ENCODE data around the gene RPRML.
"Not testable (repeated sequence)": the region's sequence is repeated elsewhere in the genome, so short reads cannot be mapped to it uniquely, and the experiment has no call there.

RPRML gene

GRCh38 chr17:46975287-46975686 is 3.8 kb downstream of the RPRML start:
- DNase-seq, result no peak

GRCh38 chr17:46974086-46974485 is 5.0 kb downstream of the RPRML start:
- DNase-seq, result no peak

DNA sequence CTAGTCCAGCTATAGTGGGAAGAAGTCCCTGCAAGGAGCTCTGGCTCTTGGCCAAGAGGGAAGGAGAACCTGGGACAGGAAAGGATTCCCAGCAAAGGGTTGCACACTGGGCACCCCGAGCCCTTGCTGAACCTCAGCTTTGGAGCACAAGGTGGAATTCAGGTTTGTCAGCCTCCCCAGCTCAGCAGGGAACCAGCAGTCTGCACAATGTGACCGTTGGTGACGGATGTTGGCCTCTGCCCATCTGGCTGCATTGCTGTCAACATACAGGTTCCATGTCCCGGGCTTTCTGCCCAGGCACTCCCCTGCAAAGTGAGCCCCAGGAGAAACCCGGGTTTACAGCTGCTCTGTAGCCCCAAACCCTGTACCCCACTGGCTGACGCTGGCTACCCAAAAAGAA is 6.7 kb downstream of the RPRML start:
- no peak for DNase-seq

DNA sequence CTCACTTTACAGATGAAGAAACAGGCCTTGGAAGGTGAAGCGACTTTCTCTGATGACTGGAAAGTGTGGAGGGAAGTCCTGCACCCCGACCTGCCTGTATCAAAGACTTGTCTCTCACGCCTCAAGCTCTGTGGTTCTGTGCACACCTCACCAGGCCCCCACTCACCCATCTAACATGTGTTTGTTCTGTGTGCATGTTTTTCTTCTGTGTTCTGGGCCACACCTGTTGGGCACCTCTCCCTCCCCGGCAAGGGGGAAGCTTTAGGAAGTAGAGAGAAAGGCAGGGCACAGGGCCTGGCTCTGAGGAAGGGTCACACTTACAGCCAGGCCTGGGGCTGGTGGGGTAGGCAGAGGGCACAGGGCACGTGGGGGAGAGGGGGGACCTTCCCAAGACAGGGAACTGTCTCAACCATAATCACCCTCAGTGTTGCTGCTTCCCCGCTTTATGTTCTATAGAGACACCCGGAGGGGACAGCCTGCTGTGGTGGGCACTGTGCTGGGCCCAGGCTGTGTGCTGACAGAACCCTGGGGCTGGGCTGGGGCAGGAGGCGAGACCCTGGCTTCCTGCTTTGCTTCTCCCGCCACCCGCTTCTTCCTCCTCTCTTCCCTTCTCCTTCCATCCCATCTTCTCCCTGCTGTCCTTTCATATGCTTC is 7.3 kb downstream of the RPRML start:
- no peak for DNase-seq

- no peak for DNase-seq
These were observed 10.2 kb downstream of the RPRML start for GRCh38 chr17:46968896-46969295.

GRCh38 chr17:46968224-46968834 is 10.7 kb downstream of the RPRML start:
- no peak for DNase-seq

DNA sequence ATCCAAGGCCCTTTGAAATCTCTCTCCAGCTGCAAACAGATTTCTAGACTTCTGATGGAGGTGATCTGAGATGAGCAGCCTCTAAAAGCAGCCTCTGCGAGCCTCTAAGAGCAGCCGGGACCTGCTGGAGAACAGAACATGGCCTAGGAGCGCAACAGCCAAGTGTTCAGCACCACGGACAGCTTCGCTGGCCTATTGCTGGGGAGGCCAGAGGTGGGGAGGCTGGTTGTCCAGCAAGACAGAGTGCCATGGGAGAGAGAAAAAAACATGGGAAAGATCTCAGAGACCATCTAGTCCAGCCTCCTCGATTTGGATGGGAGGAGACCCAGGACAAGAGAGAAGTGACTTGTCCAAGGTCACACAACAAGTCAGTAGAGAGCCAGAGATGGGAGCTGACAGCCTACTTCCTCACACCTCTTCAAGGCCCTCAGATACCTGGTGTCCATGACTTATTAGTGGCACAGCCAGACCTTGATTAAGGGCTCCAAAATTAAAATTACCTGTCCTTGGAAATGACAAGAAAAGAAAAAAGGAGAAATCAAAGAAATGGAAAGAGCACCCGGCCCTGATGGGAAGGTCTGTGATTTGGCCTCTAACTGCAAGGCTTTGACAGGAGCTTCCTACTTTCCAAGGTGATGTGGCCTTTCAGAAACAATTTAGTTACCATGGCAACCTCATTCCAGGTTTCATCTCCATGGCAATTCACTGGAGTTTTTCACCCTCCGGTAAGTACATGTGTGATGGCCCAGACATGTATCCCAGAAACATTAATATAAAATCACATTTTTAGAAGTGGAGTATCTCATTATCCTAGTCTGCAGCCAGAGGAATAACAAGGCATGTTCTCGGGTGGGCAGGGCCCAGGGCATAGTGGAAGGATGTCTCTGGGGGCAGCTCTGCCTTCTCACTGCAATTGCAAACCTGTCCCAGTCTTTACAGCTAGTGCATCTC is 14.5 kb downstream of the RPRML start:
- no peak for DNase-seq

DNA sequence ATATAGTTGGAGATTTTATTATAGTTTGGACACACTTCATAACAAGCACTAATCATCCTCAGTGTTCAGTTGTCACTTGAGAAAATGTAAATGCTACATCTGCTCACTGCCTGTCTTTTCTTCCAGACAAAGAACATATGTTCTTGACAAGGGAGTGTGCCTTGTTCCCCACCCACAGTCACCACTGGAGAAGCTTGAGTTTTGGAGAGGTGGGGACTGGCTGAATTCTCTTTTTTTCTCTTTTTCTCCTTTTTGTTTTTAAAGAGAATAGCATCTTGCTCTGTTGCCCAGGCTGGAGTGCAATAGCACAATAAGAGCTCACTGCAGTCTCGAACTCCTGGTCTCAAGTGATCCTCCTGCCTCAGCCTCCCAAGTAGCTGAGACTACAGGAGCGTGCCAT is 15.5 kb downstream of the RPRML start:
- no peak for DNase-seq

GRCh38 chr17:46962374-46962790 is 16.7 kb downstream of the RPRML start:
- DNase-seq, result no peak

DNA sequence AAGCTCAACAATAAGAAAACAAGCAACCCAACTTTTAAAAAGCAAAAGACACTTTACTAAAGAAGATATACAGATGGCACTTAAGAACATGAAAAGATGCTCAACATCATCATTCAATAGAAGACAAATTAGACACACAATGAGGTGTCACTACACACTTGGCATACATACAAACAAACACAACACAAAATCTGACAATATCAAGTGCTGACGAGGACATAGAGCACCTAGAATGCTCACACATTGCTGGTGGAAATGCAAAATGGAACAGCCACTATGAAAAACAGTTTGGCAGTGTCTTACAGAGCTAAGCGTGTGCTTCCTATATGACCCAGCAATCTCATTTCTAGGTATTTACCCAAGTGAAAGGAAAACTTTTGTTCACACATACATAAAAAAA is 18.9 kb downstream of the RPRML start:
- no peak for DNase-seq

DNA sequence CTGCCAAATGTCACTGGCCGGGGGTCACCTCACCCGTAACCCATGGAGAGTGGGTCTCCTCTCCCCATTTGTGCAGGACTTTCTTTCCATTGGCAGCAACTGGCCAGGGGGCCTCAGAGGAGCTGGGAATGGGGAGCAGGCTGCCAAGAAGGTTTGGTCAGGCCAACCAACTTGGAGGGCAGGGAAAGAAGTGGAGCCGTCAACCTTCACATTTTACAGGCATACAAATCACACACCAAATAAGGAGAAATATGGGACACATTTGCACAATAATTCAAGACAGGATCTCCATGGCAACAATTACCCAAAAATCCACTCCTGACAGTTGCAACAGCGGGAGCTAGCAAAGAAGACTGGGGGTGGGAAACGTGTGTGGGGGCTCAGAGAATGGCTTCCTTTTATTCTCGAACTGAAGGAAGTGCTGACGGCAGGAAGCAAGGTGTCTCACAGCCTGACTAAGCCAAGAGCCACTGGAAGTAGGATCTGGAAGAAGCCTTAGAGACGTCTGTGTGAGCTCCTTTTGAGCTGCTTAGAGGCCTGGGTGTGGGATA is 20.9 kb downstream of the RPRML start:
- no peak for DNase-seq

- DNase-seq, result not testable (repeated sequence)
These were observed 25.9 kb downstream of the RPRML start for GRCh38 chr17:46953191-46953590.

- DNase-seq, result no peak
These were observed 26.9 kb downstream of the RPRML start for GRCh38 chr17:46952115-46952514.

- DNase-seq, result no peak
These were observed 27.3 kb downstream of the RPRML start for GRCh38 chr17:46951706-46952105.

GRCh38 chr17:46950997-46951621 is 27.9 kb downstream of the RPRML start:
- DNase-seq, result no peak

GRCh38 chr17:46950342-46950996 is 28.6 kb downstream of the RPRML start:
- DNase-seq, result no peak

GRCh38 chr17:46949291-46950174 is 29.5 kb downstream of the RPRML start:
- DNase-seq, result no peak

- no peak for DNase-seq
These were observed 30.5 kb downstream of the RPRML start for GRCh38 chr17:46948544-46948943.

DNA sequence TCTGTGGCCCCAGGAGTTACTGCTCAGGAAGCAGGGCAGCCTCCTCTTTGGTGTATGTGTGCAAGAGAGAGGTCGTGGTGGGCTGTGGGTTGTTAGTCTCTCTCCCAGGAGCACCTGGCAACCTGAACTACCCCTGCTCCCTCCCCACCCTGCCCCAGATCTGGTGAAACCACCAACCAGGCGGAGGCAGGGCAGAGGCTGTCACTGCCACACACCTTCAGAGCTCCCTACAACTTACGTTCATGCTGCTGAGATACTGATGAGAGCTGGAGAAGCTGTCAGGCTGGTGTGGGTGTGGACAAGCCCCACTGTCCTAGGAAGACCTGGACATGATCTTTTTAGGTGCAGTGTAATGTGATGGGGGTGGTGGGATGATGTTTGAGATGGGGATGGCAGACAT is 31.8 kb downstream of the RPRML start:
- no peak for DNase-seq

DNA sequence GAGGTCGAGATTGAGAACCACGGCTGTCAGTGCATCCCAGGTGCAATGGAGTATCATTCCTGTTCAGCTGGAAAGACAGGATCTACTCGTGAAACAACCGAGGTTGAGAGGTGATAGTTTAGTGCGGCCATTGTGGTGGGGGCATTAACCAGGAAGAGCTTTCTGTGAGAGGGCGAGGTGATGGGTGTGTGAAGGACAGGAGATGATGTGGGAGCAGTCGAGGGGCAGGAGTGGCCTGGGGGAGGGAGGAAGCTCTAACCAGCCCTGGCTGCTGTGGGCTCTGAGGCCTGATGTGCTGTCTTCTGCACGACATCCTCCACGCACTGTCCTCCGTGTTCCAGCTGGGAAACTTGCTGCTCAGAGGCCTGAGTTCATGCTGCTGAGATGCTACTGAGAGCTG is 34.1 kb downstream of the RPRML start:
- no peak for DNase-seq
